Hepatocyte (in vitro differentiated cells): ENCODE data around the gene AHSP. TPM values are rescaled to one million over a fixed set of nuclear protein-coding genes. Genes with fewer than 3 reads are reported as not detected.

ENCODE experiments used
- DNase-seq: peaks from one replicate; pipeline ENCODE4 v3.0.0-alpha.2; 2016; ENCODE audit warnings: low spot score
- H2AFZ ChIP-seq: fragments of 200-600 bp; sonication (generic); 2 replicates; pipeline ENCODE4 v1.6.0; 2016; ENCODE audit warnings: antibody characterized with exemption, mild to moderate bottlenecking
- H3K27ac ChIP-seq: fragments of 200-600 bp; sonication (generic); 2 replicates; pipeline ENCODE4 v1.5.1; 2016; ENCODE audit warnings: mild to moderate bottlenecking
- H3K27me3 ChIP-seq: fragments of 200-600 bp; sonication (generic); 2 replicates; pipeline ENCODE4 v1.6.1; 2016
- H3K36me3 ChIP-seq: fragments of 200-600 bp; sonication (generic); replicated peaks from 2 replicates; pipeline ENCODE4 v1.5.1; 2016; ENCODE audit warnings: low read depth; ENCODE audit not compliant: insufficient read depth
- H3K4me1 ChIP-seq: fragments of 200-600 bp; sonication (generic); 2 replicates; pipeline ENCODE4 v1.5.1; 2016; ENCODE audit warnings: mild to moderate bottlenecking, moderate library complexity; ENCODE audit not compliant: insufficient read depth
- H3K4me2 ChIP-seq: fragments of 200-600 bp; sonication (generic); 2 replicates; pipeline ENCODE4 v1.6.0; 2016
- H3K4me3 ChIP-seq: fragments of 200-600 bp; sonication (generic); 2 replicates; pipeline ENCODE4 v1.5.1; 2016; ENCODE audit warnings: mild to moderate bottlenecking
- H3K79me2 ChIP-seq: fragments of 200-600 bp; sonication (generic); 2 replicates; pipeline ENCODE4 v1.6.0; 2017; ENCODE audit warnings: mild to moderate bottlenecking
- H3K9me2 ChIP-seq: fragments of 200-600 bp; sonication (generic); replicated peaks from 2 replicates; pipeline ENCODE4 v1.6.0; 2017; ENCODE audit warnings: mild to moderate bottlenecking; ENCODE audit not compliant: insufficient read depth
- H3K9me3 ChIP-seq: fragments of 200-600 bp; sonication (generic); 2 replicates; pipeline ENCODE4 v1.5.1; 2016; ENCODE audit warnings: low read depth, mild to moderate bottlenecking
- H4K20me1 ChIP-seq: fragments of 200-600 bp; sonication (generic); 2 replicates; pipeline ENCODE4 v1.6.0; 2016; ENCODE audit warnings: mild to moderate bottlenecking; ENCODE audit not compliant: insufficient read depth, poor library complexity, severe bottlenecking
- CTCF ChIP-seq: fragments of 200-600 bp; sonication (generic); IDR thresholded peaks from 2 replicates; pipeline ENCODE4 v1.5.1; 2016; ENCODE audit warnings: antibody characterized with exemption, mild to moderate bottlenecking; ENCODE audit not compliant: poor library complexity
- EZH2 ChIP-seq: fragments of 200-600 bp; sonication (generic); IDR thresholded peaks from 2 replicates; pipeline ENCODE4 v1.6.1; 2016; ENCODE audit warnings: antibody characterized with exemption, mild to moderate bottlenecking, borderline replicate concordance
- EZH2phosphoT487 ChIP-seq: fragments of 200-600 bp; sonication (generic); IDR thresholded peaks from one replicate; pipeline ENCODE4 v1.6.1; 2018; ENCODE audit warnings: antibody characterized with exemption, mild to moderate bottlenecking, low read depth, moderate library complexity; ENCODE audit not compliant: unreplicated experiment, severe bottlenecking
- WGBS: methylation state at CpG from one replicate; pipeline ENCODE4 v1.1.6; 2016; ENCODE audit warnings: low lambda C conversion rate; ENCODE audit errors: missing lambda C conversion rate; 5-methylcytosine and 5-hydroxymethylcytosine counted together
- polyA plus RNA-seq: library from polyadenylated mRNA; unstranded; fragments of >200 nt; fragmentation: Nextera tagmentation; extraction: Ambion mirVana; gene quantifications from 2 replicates; pipeline ENCODE4 v1.2.1, GENCODE V29; 2016
- total RNA-seq: library from RNA; depleted of rRNA; stranded (reverse); fragments of >200 nt; gene quantifications from 2 replicates; pipeline ENCODE4 v1.2.3, GENCODE V29; 2014

AHSP gene
- total and polyA plus RNA-seq, 2 experiments from 2014 or later, result not detected

- Histone ChIP-seq H3K79me2 (no peaks in the 10 kb centered on the region), H3K4me3 (peak overlapping the region; percentile 46)
Observed at GRCh38 chr16:31488468-31489297, 39.0 kb upstream of the AHSP start.

GRCh38 chr16:31489298-31489564 is 38.5 kb upstream of the AHSP start:
- Histone ChIP-seq H3K27me3 (no peaks in the 10 kb centered on the region), H4K20me1 (no peaks in the 10 kb centered on the region), H3K9me2 (no peaks in the 10 kb centered on the region), H3K79me2 (no peaks in the 10 kb centered on the region), H3K9me3 (no peaks in the 10 kb centered on the region), H3K4me3 (no peak overlapping the region), H3K36me3 (no peaks in the 10 kb centered on the region), H3K27ac (no peak overlapping the region), H3K4me1 (peaks cover 25% of the 10 kb centered on the region), H2AFZ (no peak overlapping the region), H3K4me2 (no peak overlapping the region)
- TF ChIP-seq EZH2phosphoT487 (no peak), CTCF (no peak), EZH2 (no peak)
- WGBS, result 92% methylated on average over 7 of the region's 7 CpGs
- DNase-seq, result no peak

More at GRCh38 chr16:31488468-31489297, 39.0 kb upstream of the AHSP start:
- no peak for DNase-seq
- no peaks in the 10 kb centered on the region for H3K36me3 ChIP-seq
- H3K9me3 ChIP-seq, result no peaks in the 10 kb centered on the region
- 48% methylated on average over 67 of the region's 77 CpGs for WGBS
- TF ChIP-seq EZH2phosphoT487 (no peak), EZH2 (no peak), CTCF (no peak)
- no peaks in the 10 kb centered on the region for H3K27me3 ChIP-seq
- H2AFZ ChIP-seq, result peak overlapping the region; percentile 29
- H3K9me2 ChIP-seq, result no peaks in the 10 kb centered on the region
- peaks cover 25% of the 10 kb centered on the region for H3K4me1 ChIP-seq
- H4K20me1 ChIP-seq, result no peaks in the 10 kb centered on the region
- peak overlapping the region; percentile 95 for H3K4me2 ChIP-seq
- H3K27ac ChIP-seq, result no peak overlapping the region

- H3K4me3 ChIP-seq, result no peak overlapping the region
- no peaks in the 10 kb centered on the region for H3K79me2 ChIP-seq
- H3K9me3 ChIP-seq, result no peaks in the 10 kb centered on the region
- TF ChIP-seq CTCF, result no peak
- TF ChIP-seq EZH2, result no peak
- no peak for TF ChIP-seq EZH2phosphoT487
- no peaks in the 10 kb centered on the region for H3K9me2 ChIP-seq
- H2AFZ ChIP-seq, result no peak overlapping the region
- no peak for DNase-seq
- 96% methylated on average over 22 of the region's 22 CpGs for WGBS
- H4K20me1 ChIP-seq, result no peaks in the 10 kb centered on the region
- no peak overlapping the region for H3K4me2 ChIP-seq
- H3K4me1 ChIP-seq, result peaks cover 21% of the 10 kb centered on the region
- no peak overlapping the region for H3K27ac ChIP-seq
- H3K36me3 ChIP-seq, result no peaks in the 10 kb centered on the region
- H3K27me3 ChIP-seq, result no peaks in the 10 kb centered on the region
Observed at GRCh38 chr16:31489616-31490584, 37.8 kb upstream of the AHSP start.
